ENCODE measurements around the gene TM4SF18. TPM values are rescaled to one million over a fixed set of nuclear protein-coding genes. Genes with fewer than 3 reads are reported as not detected.

TM4SF18 gene
- total RNA-seq, 1 experiment from 2014 or later = 0.34 TPM

DNA sequence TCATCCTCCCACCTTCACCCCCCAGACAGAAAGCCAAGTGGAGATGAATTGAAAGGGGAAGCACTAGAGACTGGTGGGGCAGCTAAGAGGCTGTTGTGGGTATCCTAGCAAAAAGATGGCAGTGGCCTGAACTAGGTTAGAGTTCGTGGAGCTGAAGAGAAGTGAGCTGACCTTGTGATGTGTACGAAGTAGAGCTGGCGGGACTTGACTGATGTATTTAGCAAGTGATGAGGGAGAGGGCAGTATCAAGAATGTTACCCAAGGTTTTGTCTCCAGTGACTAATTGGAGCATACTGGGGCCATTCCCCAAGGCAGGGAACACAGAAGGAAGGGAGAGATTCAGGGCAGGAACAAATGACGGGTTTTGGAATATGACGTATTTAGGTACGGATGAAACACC, 61.8 kb downstream of the TM4SF18 start:
- DNase-seq (ENCODE audit: low read depth, low spot score) (no peak), ATAC-seq (no peak)
- H3K4me2 ChIP-seq (ENCODE audit: low read length) = no peak overlapping the region
- no peak overlapping the region for H3K9ac ChIP-seq (ENCODE audit: low read length)
- no peaks in the 10 kb centered on the region for H3K36me3 ChIP-seq (ENCODE audit: control insufficient read depth in 1 of 2, insufficient read depth in 2 of 2, low read length in 2 of 2)
- RAD21 ChIA-PET (ENCODE audit: low non-redundant PET in 1 of 2, low total read pairs in 2 of 2, uncharacterized antibody in 2 of 2, unreplicated experiment in 2 of 2) = no interaction called here
- intact Hi-C loops (cut with micrococcal nuclease) = loop anchor here (2.0 to 5.0 kb wide), 2 partner anchors 209 to 414 kb away; no protein-coding TSS in a partner anchor
- H2AFZ ChIP-seq (ENCODE audit: low read depth, low read length, poor library complexity, severe bottlenecking) = no peak overlapping the region
- no peaks in the 10 kb centered on the region for H3K9me2 ChIP-seq (ENCODE audit: insufficient read depth)
- H3K27me3 ChIP-seq (ENCODE audit: insufficient read depth, low read length) = no peaks in the 10 kb centered on the region
- TF ChIP-seq EZH2phosphoT487 (IDR thresholded peaks at IDR 0.05; ENCODE audit: borderline replicate concordance) = no peak
- TF ChIP-seq TCF7L2 (IDR thresholded peaks at IDR 0.05; ENCODE audit: borderline replicate concordance, extremely low read depth, insufficient read depth, insufficient read length) = no peak
- TF ChIP-seq, protein P1, sequence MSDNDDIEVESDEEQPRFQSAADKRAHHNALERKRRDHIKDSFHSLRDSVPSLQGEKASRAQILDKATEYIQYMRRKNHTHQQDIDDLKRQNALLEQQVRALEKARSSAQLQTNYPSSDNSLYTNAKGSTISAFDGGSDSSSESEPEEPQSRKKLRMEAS (IDR thresholded peaks at IDR 0.05) = no peak
- TF ChIP-seq ZFX (IDR thresholded peaks at IDR 0.05) = no peak
- TF ChIP-seq, protein P2, sequence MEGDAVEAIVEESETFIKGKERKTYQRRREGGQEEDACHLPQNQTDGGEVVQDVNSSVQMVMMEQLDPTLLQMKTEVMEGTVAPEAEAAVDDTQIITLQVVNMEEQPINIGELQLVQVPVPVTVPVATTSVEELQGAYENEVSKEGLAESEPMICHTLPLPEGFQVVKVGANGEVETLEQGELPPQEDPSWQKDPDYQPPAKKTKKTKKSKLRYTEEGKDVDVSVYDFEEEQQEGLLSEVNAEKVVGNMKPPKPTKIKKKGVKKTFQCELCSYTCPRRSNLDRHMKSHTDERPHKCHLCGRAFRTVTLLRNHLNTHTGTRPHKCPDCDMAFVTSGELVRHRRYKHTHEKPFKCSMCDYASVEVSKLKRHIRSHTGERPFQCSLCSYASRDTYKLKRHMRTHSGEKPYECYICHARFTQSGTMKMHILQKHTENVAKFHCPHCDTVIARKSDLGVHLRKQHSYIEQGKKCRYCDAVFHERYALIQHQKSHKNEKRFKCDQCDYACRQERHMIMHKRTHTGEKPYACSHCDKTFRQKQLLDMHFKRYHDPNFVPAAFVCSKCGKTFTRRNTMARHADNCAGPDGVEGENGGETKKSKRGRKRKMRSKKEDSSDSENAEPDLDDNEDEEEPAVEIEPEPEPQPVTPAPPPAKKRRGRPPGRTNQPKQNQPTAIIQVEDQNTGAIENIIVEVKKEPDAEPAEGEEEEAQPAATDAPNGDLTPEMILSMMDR (IDR thresholded peaks at IDR 0.05 in 2 of 3, conservative IDR thresholded peaks at IDR 0.05 in 1 of 3; ENCODE audit: borderline replicate concordance in 1 of 3, insufficient read depth in 1 of 3, low read depth in 2 of 3, low read length in 2 of 3) = no peak
- TF ChIP-seq JUND (IDR thresholded peaks at IDR 0.05) = no peak
- no peak for TF ChIP-seq CBX3 (IDR thresholded peaks at IDR 0.05; ENCODE audit: low read depth)
- no peak for TF ChIP-seq SIN3A (IDR thresholded peaks at IDR 0.05; ENCODE audit: low read depth)
- no peak for TF ChIP-seq SP1 (IDR thresholded peaks at IDR 0.05; ENCODE audit: low read depth)
- no peak for TF ChIP-seq CEBPB (IDR thresholded peaks at IDR 0.05; ENCODE audit: low read depth)
- TF ChIP-seq, protein P3, sequence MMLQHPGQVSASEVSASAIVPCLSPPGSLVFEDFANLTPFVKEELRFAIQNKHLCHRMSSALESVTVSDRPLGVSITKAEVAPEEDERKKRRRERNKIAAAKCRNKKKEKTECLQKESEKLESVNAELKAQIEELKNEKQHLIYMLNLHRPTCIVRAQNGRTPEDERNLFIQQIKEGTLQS (IDR thresholded peaks at IDR 0.05) = no peak
- no peak for TF ChIP-seq ZNF274 (IDR thresholded peaks at IDR 0.05; ENCODE audit: low read depth, low read length)
- no peak for TF ChIP-seq YY1 (IDR thresholded peaks at IDR 0.05; ENCODE audit: extremely low read depth, insufficient replicate concordance, low read depth, low read length)
- no peak for TF ChIP-seq FOSL1 (IDR thresholded peaks at IDR 0.05; ENCODE audit: low read depth)
- no peaks in the 10 kb centered on the region for H4K20me1 ChIP-seq (ENCODE audit: insufficient read depth)
- no TSS peak for BruUV-seq (replicated peaks)
- H3K27ac ChIP-seq (ENCODE audit: low read depth, low read length) = no peak overlapping the region
- H3K9me3 ChIP-seq (ENCODE audit: control insufficient read depth in 1 of 2, insufficient read depth in 1 of 2, low read depth in 1 of 2, low read length in 2 of 2) = no peaks in the 10 kb centered on the region
- POLR2A ChIA-PET = no interaction called here
- H3K4me1 ChIP-seq (ENCODE audit: control insufficient read depth in 1 of 2, insufficient read depth in 2 of 2, low read length in 2 of 2) = no peaks in the 10 kb centered on the region
- no peak overlapping the region for H3K4me3 ChIP-seq (replicated peaks in 1 of 2; ENCODE audit: low read depth in 1 of 2, low read length in 2 of 2)
- H3K79me2 ChIP-seq (ENCODE audit: insufficient read depth, low read length) = no peaks in the 10 kb centered on the region
- CTCF ChIA-PET = interaction anchor here (1.1 to 1.4 kb wide), 4 partner anchors 149 to 316 kb away, joined by 3 to 16 read pairs (median 4); no protein-coding TSS in a partner anchor

Data from HCT116 (cell line).